Endothelial cell (in vitro differentiated cells): Measurements from ENCODE around the gene DIS3L2. TPM values are rescaled to one million over a fixed set of nuclear protein-coding genes. Genes with fewer than 3 reads are reported as not detected.

Source experiments
- DNase-seq: peaks from one replicate; pipeline ENCODE4 v3.0.0; 2021; ENCODE audit warnings: low spot score
- H3K27ac Mint-ChIP-seq: one replicate; pipeline ENCODE4 v1.8.0; 2021; ENCODE audit warnings: mixed read lengths, inconsistent platforms; ENCODE audit not compliant: unreplicated experiment
- H3K27me3 Mint-ChIP-seq: one replicate; pipeline ENCODE4 v1.8.0; 2021; ENCODE audit warnings: mild to moderate bottlenecking, moderate library complexity, mixed read lengths, inconsistent platforms; ENCODE audit not compliant: unreplicated experiment
- H3K36me3 Mint-ChIP-seq: one replicate; pipeline ENCODE4 v1.8.0; 2021; ENCODE audit warnings: mild to moderate bottlenecking, low read depth, mixed read lengths, inconsistent platforms; ENCODE audit not compliant: unreplicated experiment
- H3K4me1 Mint-ChIP-seq: one replicate; pipeline ENCODE4 v1.8.0; 2021; ENCODE audit warnings: mild to moderate bottlenecking, mixed read lengths, inconsistent platforms; ENCODE audit not compliant: unreplicated experiment
- H3K4me3 Mint-ChIP-seq: one replicate; pipeline ENCODE4 v1.8.0; 2021; ENCODE audit warnings: mild to moderate bottlenecking, mixed read lengths, inconsistent platforms; ENCODE audit not compliant: unreplicated experiment
- H3K9me3 Mint-ChIP-seq: one replicate; pipeline ENCODE4 v1.8.0; 2021; ENCODE audit warnings: mixed read lengths, inconsistent platforms; ENCODE audit not compliant: unreplicated experiment
- CTCF ChIP-seq: fragments of 200-600 bp; sonication (generic); IDR thresholded peaks from one replicate; pipeline ENCODE4 v1.5.0; 2021; ENCODE audit warnings: antibody characterized with exemption; ENCODE audit not compliant: unreplicated experiment
- total RNA-seq: library from RNA; stranded (reverse); fragmentation: NEBNext Ultra II Directional; extraction: Animal tissue kit (Norgen Biotek cat#: 25700); gene quantifications from one replicate; pipeline ENCODE4 v1.2.1, GENCODE V29; 2021; ENCODE audit not compliant: unreplicated experiment

Gene DIS3L2
- total RNA-seq, 1 donor from 2014 or later, result 42.1 TPM

DNA sequence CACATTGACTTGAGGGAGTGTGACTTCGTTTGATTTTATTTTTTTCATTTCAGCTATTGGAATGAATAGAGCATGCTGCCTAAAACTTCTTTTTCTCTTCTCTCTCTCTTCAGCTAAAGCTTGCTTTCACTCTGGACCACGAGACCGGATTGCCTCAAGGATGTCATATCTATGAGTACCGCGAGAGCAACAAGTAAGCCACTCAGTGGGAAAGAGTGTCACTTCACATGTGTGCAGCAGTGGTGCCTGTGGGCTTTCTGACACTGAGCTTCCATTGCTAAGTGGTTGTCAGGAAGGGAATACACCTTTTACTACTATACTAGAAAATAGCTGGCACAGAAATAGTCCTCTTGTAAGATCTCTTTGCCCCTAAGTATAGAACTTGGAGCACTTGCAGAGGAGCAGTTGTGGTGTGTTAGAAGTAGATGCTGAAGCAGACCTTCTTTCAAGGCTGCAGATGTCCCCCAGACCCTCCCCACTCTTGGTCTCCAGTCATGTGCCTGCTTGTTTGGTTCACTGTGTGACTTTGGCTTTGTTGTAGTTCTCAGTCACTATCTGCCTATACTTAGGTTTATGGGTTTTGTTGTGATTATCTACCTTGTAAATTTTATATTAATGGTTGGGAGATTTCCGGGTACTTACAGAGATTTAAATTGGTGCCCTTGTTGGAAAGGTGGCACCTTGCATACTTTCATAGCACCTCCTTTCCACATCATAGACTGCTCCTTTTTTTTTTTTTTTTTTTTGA lies 338.6 kb downstream of the DIS3L2 start:
- peaks cover 4% of the 10 kb centered on the region for H3K4me1 Mint-ChIP-seq
- DNase-seq, result no peak
- no peaks in the 10 kb centered on the region for H3K9me3 Mint-ChIP-seq
- H3K27ac Mint-ChIP-seq, result no peak overlapping the region
- TF ChIP-seq CTCF, result no peak
- H3K36me3 Mint-ChIP-seq, result peaks cover 30% of the 10 kb centered on the region
- H3K27me3 Mint-ChIP-seq, result peaks cover 2% of the 10 kb centered on the region
- no peak overlapping the region for H3K4me3 Mint-ChIP-seq

DNA sequence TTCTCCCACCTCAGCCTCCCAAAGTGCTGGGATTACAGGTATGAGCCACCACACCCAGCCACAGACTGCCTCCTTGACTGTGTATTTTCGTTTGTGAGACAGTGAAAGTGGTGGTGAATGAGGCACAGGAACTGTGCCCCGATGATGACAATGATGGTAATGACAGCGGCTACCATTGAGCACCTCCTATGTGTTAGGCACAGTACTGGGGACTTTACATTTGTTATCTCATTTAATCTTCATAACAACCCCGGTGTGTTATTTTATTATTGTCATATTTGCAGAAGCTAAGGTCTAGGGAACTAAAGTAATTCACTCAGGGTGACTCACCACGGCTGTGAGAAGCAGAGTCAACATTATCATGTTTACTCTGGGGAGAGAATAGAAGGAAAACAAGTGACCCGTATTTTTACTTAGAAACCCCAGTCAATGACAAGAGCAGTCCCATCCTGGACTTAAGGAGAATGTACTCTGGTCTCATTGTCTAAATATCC lies 339.4 kb downstream of the DIS3L2 start:
- peaks cover 2% of the 10 kb centered on the region for H3K27me3 Mint-ChIP-seq
- H3K27ac Mint-ChIP-seq, result no peak overlapping the region
- TF ChIP-seq CTCF, result no peak
- no peak overlapping the region for H3K4me3 Mint-ChIP-seq
- no peak for DNase-seq
- H3K4me1 Mint-ChIP-seq, result peaks cover 4% of the 10 kb centered on the region
- no peaks in the 10 kb centered on the region for H3K9me3 Mint-ChIP-seq
- peaks cover 30% of the 10 kb centered on the region for H3K36me3 Mint-ChIP-seq

GRCh38 chr2:232304236-232304635 lies 342.7 kb downstream of the DIS3L2 start:
- DNase-seq, result no peak
- H3K27me3 Mint-ChIP-seq, result peaks cover 5% of the 10 kb centered on the region
- peaks cover 33% of the 10 kb centered on the region for H3K36me3 Mint-ChIP-seq
- peaks cover 7% of the 10 kb centered on the region for H3K4me1 Mint-ChIP-seq
- H3K4me3 Mint-ChIP-seq, result no peak overlapping the region
- no peak for TF ChIP-seq CTCF
- no peak overlapping the region for H3K27ac Mint-ChIP-seq
- no peaks in the 10 kb centered on the region for H3K9me3 Mint-ChIP-seq

DNA sequence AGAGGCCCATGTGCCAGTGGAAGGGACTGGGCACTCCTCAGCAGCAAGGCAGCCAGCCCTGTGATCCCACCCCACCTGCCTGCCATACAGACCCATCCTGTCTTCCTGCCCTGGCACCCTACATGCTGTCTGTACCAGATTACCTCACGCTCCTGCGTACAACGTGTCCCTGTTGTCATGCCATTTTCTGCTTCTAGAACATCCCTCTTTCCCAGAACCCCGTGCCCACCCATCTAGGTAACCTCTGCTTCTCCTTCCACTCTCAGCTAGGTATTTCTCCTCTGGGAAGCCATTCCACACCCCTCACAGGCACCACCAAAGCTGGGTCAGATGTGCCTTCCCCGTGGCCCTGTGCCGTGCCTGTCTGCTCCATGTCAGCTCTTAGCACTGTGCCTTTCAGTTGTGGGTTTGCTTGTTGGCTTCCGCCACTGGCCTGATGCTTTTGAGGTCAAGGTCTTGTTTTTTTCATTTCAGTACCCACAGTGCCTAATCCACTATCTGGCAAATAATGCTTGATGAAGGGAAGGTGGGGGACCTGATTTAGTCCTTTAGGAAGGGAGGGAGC lies 345.3 kb downstream of the DIS3L2 start:
- no peak overlapping the region for H3K4me3 Mint-ChIP-seq
- DNase-seq, result no peak
- TF ChIP-seq CTCF, result no peak
- H3K4me1 Mint-ChIP-seq, result peaks cover 11% of the 10 kb centered on the region
- H3K36me3 Mint-ChIP-seq, result peaks cover 21% of the 10 kb centered on the region
- no peaks in the 10 kb centered on the region for H3K9me3 Mint-ChIP-seq
- peaks cover 5% of the 10 kb centered on the region for H3K27me3 Mint-ChIP-seq
- H3K27ac Mint-ChIP-seq, result no peak overlapping the region

- no peak for TF ChIP-seq CTCF
- no peak overlapping the region for H3K4me3 Mint-ChIP-seq
- peaks cover 5% of the 10 kb centered on the region for H3K27me3 Mint-ChIP-seq
- H3K9me3 Mint-ChIP-seq, result no peaks in the 10 kb centered on the region
- no peak overlapping the region for H3K27ac Mint-ChIP-seq
- H3K36me3 Mint-ChIP-seq, result peaks cover 29% of the 10 kb centered on the region
- DNase-seq, result no peak
- H3K4me1 Mint-ChIP-seq, result peaks cover 11% of the 10 kb centered on the region
These were observed 346.3 kb downstream of the DIS3L2 start for GRCh38 chr2:232307854-232308253.
